ENCODE measurements around the gene EDDM13. TPM values are rescaled to one million over a fixed set of nuclear protein-coding genes. Genes with fewer than 3 reads are reported as not detected.

EDDM13 gene
- total RNA-seq, 1 donor = not detected

GRCh38 chr19:56355517-56355916, 83.0 kb downstream of the EDDM13 start:
- Histone ChIP-seq H3K36me3 (ENCODE audit: insufficient read depth, low read length) (no peaks in the 10 kb centered on the region), H3K27me3 (ENCODE audit: insufficient read depth, low read length) (no peaks in the 10 kb centered on the region), H2AFZ (ENCODE audit: low read length) (no peak overlapping the region), H4K20me1 (ENCODE audit: insufficient read depth, low read length) (no peaks in the 10 kb centered on the region), H3K4me3 (ENCODE audit: insufficient read depth, low read length) (no peak overlapping the region), H3K27ac (ENCODE audit: low read depth, low read length) (no peak overlapping the region), H3K9me3 (ENCODE audit: low read depth, low read length) (no peaks in the 10 kb centered on the region), H3K4me2 (ENCODE audit: insufficient read depth, low read length) (no peak overlapping the region), H3K79me2 (ENCODE audit: insufficient read depth, low read length) (no peaks in the 10 kb centered on the region), H3K4me1 (ENCODE audit: insufficient read depth, low read length) (no peaks in the 10 kb centered on the region)
- DNase-seq (ENCODE audit: insufficient read length, low spot score, missing footprints) = no peak
- no peak for TF ChIP-seq CTCF (IDR thresholded peaks at IDR 0.05; ENCODE audit: extremely low read depth, low read depth, low read length)

GRCh38 chr19:56356944-56357343, 84.4 kb downstream of the EDDM13 start:
- TF ChIP-seq CTCF (IDR thresholded peaks at IDR 0.05; ENCODE audit: extremely low read depth, low read depth, low read length) = no peak
- DNase-seq (ENCODE audit: insufficient read length, low spot score, missing footprints) = no peak

More at GRCh38 chr19:56356944-56357343, 84.4 kb downstream of the EDDM13 start:
- H3K27ac ChIP-seq (ENCODE audit: low read depth, low read length) = no peak overlapping the region
- H3K9me3 ChIP-seq (ENCODE audit: low read depth, low read length) = no peaks in the 10 kb centered on the region
- no peaks in the 10 kb centered on the region for H4K20me1 ChIP-seq (ENCODE audit: insufficient read depth, low read length)
- H3K4me2 ChIP-seq (ENCODE audit: insufficient read depth, low read length) = no peak overlapping the region
- no peaks in the 10 kb centered on the region for H3K4me1 ChIP-seq (ENCODE audit: insufficient read depth, low read length)
- no peaks in the 10 kb centered on the region for H3K79me2 ChIP-seq (ENCODE audit: insufficient read depth, low read length)
- no peaks in the 10 kb centered on the region for H3K27me3 ChIP-seq (ENCODE audit: insufficient read depth, low read length)
- H3K36me3 ChIP-seq (ENCODE audit: insufficient read depth, low read length) = no peaks in the 10 kb centered on the region
- no peak overlapping the region for H2AFZ ChIP-seq (ENCODE audit: low read length)
- no peak overlapping the region for H3K4me3 ChIP-seq (ENCODE audit: insufficient read depth, low read length)

Small RNAs within 50 kb of the gene (small RNA-seq; reads per million reads assigned to genes)
- gene RF00019 = not detected

Other genes with a start within 250 kb of the EDDM13 start
- gene ZNF787, start 151.5 kb upstream of the EDDM13 start, total RNA-seq = 23.6 and 27.5 TPM in 2 replicates
- gene ZNF444, start 131.5 kb upstream of the EDDM13 start, total RNA-seq = 13.0 and 16.6 TPM in 2 replicates
- not detected in 2 replicates for gene GALP, start 96.7 kb upstream of the EDDM13 start, total RNA-seq
- gene ZSCAN5B, start 75.0 kb upstream of the EDDM13 start, total RNA-seq = under 0.01 TPM in 1 of 2 replicates, not detected in the other
- gene ZSCAN5C, start 70.5 kb upstream of the EDDM13 start, total RNA-seq = not detected in 2 replicates
- 4.3 and 6.8 TPM in 2 replicates for gene ZSCAN5A, start 42.1 kb downstream of the EDDM13 start, total RNA-seq
- 2.2 and 3.2 TPM in 2 replicates for gene ZNF582, start 120.8 kb downstream of the EDDM13 start, total RNA-seq
- 7.6 and 10.3 TPM in 2 replicates for gene ZNF583, start 131.6 kb downstream of the EDDM13 start, total RNA-seq
- 5.8 and 7.7 TPM in 2 replicates for gene ZNF667, start 204.6 kb downstream of the EDDM13 start, total RNA-seq
- gene ZNF471, start 235.1 kb downstream of the EDDM13 start, total RNA-seq = 4.7 and 5.1 TPM in 2 replicates